ENCODE results near the gene IL1RAPL2. TPM values are rescaled to one million over a fixed set of nuclear protein-coding genes. Genes with fewer than 3 reads are reported as not detected.

Gene IL1RAPL2
- polyA plus RNA-seq, 1 donor: 0.16 TPM

- no CpG with 5 or more reads among the region's 2 CpGs for WGBS (ENCODE audit: insufficient coverage, low lambda C conversion rate)
- no peak overlapping the region for H3K27ac ChIP-seq (ENCODE audit: low read length)
- no peaks in the 10 kb centered on the region for H3K4me1 ChIP-seq (ENCODE audit: control insufficient read depth, insufficient read depth, low read length)
- H3K9me3 ChIP-seq (ENCODE audit: control insufficient read depth, low read depth, low read length): no peaks in the 10 kb centered on the region
- H3K27me3 ChIP-seq (ENCODE audit: control insufficient read depth, insufficient read depth, low read length): no peaks in the 10 kb centered on the region
- DNase-seq: no peak
- no peak overlapping the region for H3K4me3 ChIP-seq (ENCODE audit: low read length)
- H3K36me3 ChIP-seq (ENCODE audit: control insufficient read depth, insufficient read depth, low read length): no peaks in the 10 kb centered on the region
Measured at GRCh38 chrX:105121186-105121585, 555.2 kb downstream of the IL1RAPL2 start.

- H3K9me3 ChIP-seq (ENCODE audit: control insufficient read depth, low read depth, low read length): no peaks in the 10 kb centered on the region
- no peak overlapping the region for H3K4me3 ChIP-seq (ENCODE audit: low read length)
- no peaks in the 10 kb centered on the region for H3K4me1 ChIP-seq (ENCODE audit: control insufficient read depth, insufficient read depth, low read length)
- DNase-seq: no peak
- H3K27ac ChIP-seq (ENCODE audit: low read length): no peak overlapping the region
- no peaks in the 10 kb centered on the region for H3K36me3 ChIP-seq (ENCODE audit: control insufficient read depth, insufficient read depth, low read length)
- no peaks in the 10 kb centered on the region for H3K27me3 ChIP-seq (ENCODE audit: control insufficient read depth, insufficient read depth, low read length)
Measured at GRCh38 chrX:105126201-105126600, 560.2 kb downstream of the IL1RAPL2 start.

GRCh38 chrX:105134273-105134672 is 568.3 kb downstream of the IL1RAPL2 start:
- Histone ChIP-seq H3K9me3 (ENCODE audit: control insufficient read depth, low read depth, low read length) (no peaks in the 10 kb centered on the region), H3K27me3 (ENCODE audit: control insufficient read depth, insufficient read depth, low read length) (no peaks in the 10 kb centered on the region), H3K4me1 (ENCODE audit: control insufficient read depth, insufficient read depth, low read length) (no peaks in the 10 kb centered on the region), H3K27ac (ENCODE audit: low read length) (no peak overlapping the region), H3K4me3 (ENCODE audit: low read length) (no peak overlapping the region), H3K36me3 (ENCODE audit: control insufficient read depth, insufficient read depth, low read length) (no peaks in the 10 kb centered on the region)
- DNase-seq: no peak

GRCh38 chrX:105136786-105137185 is 570.8 kb downstream of the IL1RAPL2 start:
- Histone ChIP-seq H3K27ac (ENCODE audit: low read length) (no peak overlapping the region), H3K4me3 (ENCODE audit: low read length) (no peak overlapping the region), H3K27me3 (ENCODE audit: control insufficient read depth, insufficient read depth, low read length) (no peaks in the 10 kb centered on the region), H3K9me3 (ENCODE audit: control insufficient read depth, low read depth, low read length) (no peaks in the 10 kb centered on the region), H3K4me1 (ENCODE audit: control insufficient read depth, insufficient read depth, low read length) (no peaks in the 10 kb centered on the region), H3K36me3 (ENCODE audit: control insufficient read depth, insufficient read depth, low read length) (no peaks in the 10 kb centered on the region)
- no peak for DNase-seq

- no peak for DNase-seq
- no peaks in the 10 kb centered on the region for H3K9me3 ChIP-seq (ENCODE audit: control insufficient read depth, low read depth, low read length)
- no peak overlapping the region for H3K4me3 ChIP-seq (ENCODE audit: low read length)
- no CpG with 5 or more reads among the region's 1 CpG for WGBS (ENCODE audit: insufficient coverage, low lambda C conversion rate)
- no peaks in the 10 kb centered on the region for H3K4me1 ChIP-seq (ENCODE audit: control insufficient read depth, insufficient read depth, low read length)
- no peaks in the 10 kb centered on the region for H3K36me3 ChIP-seq (ENCODE audit: control insufficient read depth, insufficient read depth, low read length)
- H3K27ac ChIP-seq (ENCODE audit: low read length): no peak overlapping the region
- H3K27me3 ChIP-seq (ENCODE audit: control insufficient read depth, insufficient read depth, low read length): no peaks in the 10 kb centered on the region
Measured at GRCh38 chrX:105150036-105150435, 584.0 kb downstream of the IL1RAPL2 start.

- Histone ChIP-seq H3K36me3 (ENCODE audit: control insufficient read depth, insufficient read depth, low read length) (no peaks in the 10 kb centered on the region), H3K9me3 (ENCODE audit: control insufficient read depth, low read depth, low read length) (no peaks in the 10 kb centered on the region), H3K27me3 (ENCODE audit: control insufficient read depth, insufficient read depth, low read length) (no peaks in the 10 kb centered on the region), H3K4me3 (ENCODE audit: low read length) (no peak overlapping the region), H3K27ac (ENCODE audit: low read length) (no peak overlapping the region), H3K4me1 (ENCODE audit: control insufficient read depth, insufficient read depth, low read length) (no peaks in the 10 kb centered on the region)
- WGBS (ENCODE audit: insufficient coverage, low lambda C conversion rate): no CpG with 5 or more reads among the region's 4 CpGs
- DNase-seq: no peak
Measured at GRCh38 chrX:105150557-105150956, 584.6 kb downstream of the IL1RAPL2 start.

- no peaks in the 10 kb centered on the region for H3K27me3 ChIP-seq (ENCODE audit: control insufficient read depth, insufficient read depth, low read length)
- WGBS (ENCODE audit: insufficient coverage, low lambda C conversion rate): no CpG with 5 or more reads among the region's 3 CpGs
Measured at GRCh38 chrX:105167233-105167632, 601.2 kb downstream of the IL1RAPL2 start.

GRCh38 chrX:105168577-105168976 is 602.6 kb downstream of the IL1RAPL2 start:
- no peaks in the 10 kb centered on the region for H3K4me1 ChIP-seq (ENCODE audit: control insufficient read depth, insufficient read depth, low read length)
- H3K9me3 ChIP-seq (ENCODE audit: control insufficient read depth, low read depth, low read length): no peaks in the 10 kb centered on the region
- no peaks in the 10 kb centered on the region for H3K27me3 ChIP-seq (ENCODE audit: control insufficient read depth, insufficient read depth, low read length)
- WGBS (ENCODE audit: insufficient coverage, low lambda C conversion rate): no CpG with 5 or more reads among the region's 2 CpGs
- H3K27ac ChIP-seq (ENCODE audit: low read length): no peak overlapping the region
- H3K4me3 ChIP-seq (ENCODE audit: low read length): no peak overlapping the region
- no peaks in the 10 kb centered on the region for H3K36me3 ChIP-seq (ENCODE audit: control insufficient read depth, insufficient read depth, low read length)
- DNase-seq: no peak

More at GRCh38 chrX:105167233-105167632, 601.2 kb downstream of the IL1RAPL2 start:
- Histone ChIP-seq H3K9me3 (ENCODE audit: control insufficient read depth, low read depth, low read length) (no peaks in the 10 kb centered on the region), H3K4me1 (ENCODE audit: control insufficient read depth, insufficient read depth, low read length) (no peaks in the 10 kb centered on the region), H3K4me3 (ENCODE audit: low read length) (no peak overlapping the region), H3K27ac (ENCODE audit: low read length) (no peak overlapping the region), H3K36me3 (ENCODE audit: control insufficient read depth, insufficient read depth, low read length) (no peaks in the 10 kb centered on the region)
- DNase-seq: no peak

- H3K4me3 ChIP-seq (ENCODE audit: low read length): no peak overlapping the region
- WGBS (ENCODE audit: insufficient coverage, low lambda C conversion rate): no CpG with 5 or more reads among the region's 4 CpGs
- H3K27ac ChIP-seq (ENCODE audit: low read length): no peak overlapping the region
- H3K36me3 ChIP-seq (ENCODE audit: control insufficient read depth, insufficient read depth, low read length): no peaks in the 10 kb centered on the region
- H3K9me3 ChIP-seq (ENCODE audit: control insufficient read depth, low read depth, low read length): no peaks in the 10 kb centered on the region
- no peak for DNase-seq
- H3K27me3 ChIP-seq (ENCODE audit: control insufficient read depth, insufficient read depth, low read length): no peaks in the 10 kb centered on the region
- H3K4me1 ChIP-seq (ENCODE audit: control insufficient read depth, insufficient read depth, low read length): no peaks in the 10 kb centered on the region
Measured at GRCh38 chrX:105173071-105173470, 607.1 kb downstream of the IL1RAPL2 start.

GRCh38 chrX:105179644-105180043 is 613.6 kb downstream of the IL1RAPL2 start:
- Histone ChIP-seq H3K4me3 (ENCODE audit: low read length) (no peak overlapping the region), H3K27me3 (ENCODE audit: control insufficient read depth, insufficient read depth, low read length) (no peaks in the 10 kb centered on the region), H3K9me3 (ENCODE audit: control insufficient read depth, low read depth, low read length) (no peaks in the 10 kb centered on the region), H3K36me3 (ENCODE audit: control insufficient read depth, insufficient read depth, low read length) (no peaks in the 10 kb centered on the region), H3K4me1 (ENCODE audit: control insufficient read depth, insufficient read depth, low read length) (no peaks in the 10 kb centered on the region), H3K27ac (ENCODE audit: low read length) (no peak overlapping the region)
- no peak for DNase-seq
- WGBS (ENCODE audit: insufficient coverage, low lambda C conversion rate): no CpG with 5 or more reads among the region's 3 CpGs

GRCh38 chrX:105189093-105189492 is 623.1 kb downstream of the IL1RAPL2 start:
- no peak for DNase-seq
- Histone ChIP-seq H3K4me3 (ENCODE audit: low read length) (no peak overlapping the region), H3K9me3 (ENCODE audit: control insufficient read depth, low read depth, low read length) (no peaks in the 10 kb centered on the region), H3K27me3 (ENCODE audit: control insufficient read depth, insufficient read depth, low read length) (no peaks in the 10 kb centered on the region), H3K4me1 (ENCODE audit: control insufficient read depth, insufficient read depth, low read length) (no peaks in the 10 kb centered on the region), H3K36me3 (ENCODE audit: control insufficient read depth, insufficient read depth, low read length) (no peaks in the 10 kb centered on the region), H3K27ac (ENCODE audit: low read length) (no peak overlapping the region)
- no CpG with 5 or more reads among the region's 8 CpGs for WGBS (ENCODE audit: insufficient coverage, low lambda C conversion rate)

All from large intestine (tissue), 3 donors.